GM19463 (cell line): Measurements from ENCODE around the gene DOCK1.

Source experiments
- ATAC-seq: cut with Tn5 transposase; IDR thresholded peaks from one replicate; pipeline ENCODE4 v1.9.1; 2021; ENCODE audit warnings: mild to moderate bottlenecking, moderate library complexity; ENCODE audit not compliant: unreplicated experiment

DOCK1 gene

GRCh38 chr10:127441350-127442219 lies 536.4 kb downstream of the DOCK1 start:
- no peak for ATAC-seq

GRCh38 chr10:127442220-127442525 lies 536.9 kb downstream of the DOCK1 start:
- no peak for ATAC-seq

DNA sequence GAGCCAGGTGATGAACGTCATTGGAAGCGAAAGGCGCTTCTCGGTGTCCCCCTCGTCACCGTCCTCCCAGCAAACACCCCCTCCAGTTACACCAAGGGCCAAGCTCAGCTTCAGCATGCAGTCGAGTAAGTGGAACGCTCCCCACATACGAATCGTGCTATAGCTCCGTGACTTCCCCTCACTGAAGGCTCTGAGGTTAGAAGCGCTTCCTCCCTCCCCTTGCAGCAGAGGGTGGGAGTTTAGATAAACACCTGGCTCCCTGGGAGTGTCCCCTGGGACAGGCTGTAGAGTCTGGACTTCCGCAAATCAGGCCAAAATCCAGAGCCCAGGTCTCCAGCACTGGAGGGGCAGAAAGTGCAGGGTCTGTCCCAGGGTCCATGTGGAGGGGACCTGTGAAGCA lies 538.9 kb downstream of the DOCK1 start:
- no peak for ATAC-seq

- ATAC-seq = no peak
Measured at GRCh38 chr10:127447197-127447596, 542.0 kb downstream of the DOCK1 start.

DNA sequence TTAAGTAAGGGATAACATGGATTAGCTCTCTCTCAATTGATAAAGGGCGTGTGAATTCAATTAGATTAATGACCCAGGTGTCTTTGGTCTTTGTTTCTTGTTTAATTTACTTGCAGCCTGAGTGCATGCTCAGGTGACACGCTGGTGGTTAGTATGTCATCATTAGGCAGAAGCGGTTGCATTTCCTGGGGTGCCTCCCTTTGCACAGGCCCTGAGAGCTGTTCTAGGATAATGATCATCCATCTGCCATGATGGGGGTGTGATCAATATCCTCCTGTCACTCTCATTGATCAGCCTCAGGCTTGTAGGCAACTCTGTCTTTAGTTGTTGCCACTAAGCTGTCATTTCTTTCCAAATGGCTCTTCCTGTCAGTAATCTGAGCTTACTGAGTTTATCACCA lies 544.3 kb downstream of the DOCK1 start:
- no peak for ATAC-seq

DNA sequence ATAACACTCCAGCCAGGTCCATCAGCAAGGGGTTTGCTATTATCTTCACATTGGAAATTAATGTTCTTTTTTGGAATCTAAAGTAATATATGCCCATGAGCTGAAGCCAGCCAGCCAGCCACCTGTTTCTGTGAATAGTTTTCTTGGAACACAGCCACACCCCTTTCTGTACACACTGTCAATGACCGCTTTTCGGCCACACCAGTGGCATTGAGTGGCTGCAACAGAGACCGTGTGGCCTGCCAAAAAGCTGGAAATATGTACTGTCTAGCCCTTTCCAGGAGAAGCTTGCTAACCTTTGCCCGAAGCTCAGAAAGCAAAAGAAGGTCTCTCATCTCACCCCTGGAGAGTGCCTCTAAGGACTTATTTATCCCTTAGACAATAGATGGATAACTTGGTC lies 545.4 kb downstream of the DOCK1 start:
- ATAC-seq = no peak

DNA sequence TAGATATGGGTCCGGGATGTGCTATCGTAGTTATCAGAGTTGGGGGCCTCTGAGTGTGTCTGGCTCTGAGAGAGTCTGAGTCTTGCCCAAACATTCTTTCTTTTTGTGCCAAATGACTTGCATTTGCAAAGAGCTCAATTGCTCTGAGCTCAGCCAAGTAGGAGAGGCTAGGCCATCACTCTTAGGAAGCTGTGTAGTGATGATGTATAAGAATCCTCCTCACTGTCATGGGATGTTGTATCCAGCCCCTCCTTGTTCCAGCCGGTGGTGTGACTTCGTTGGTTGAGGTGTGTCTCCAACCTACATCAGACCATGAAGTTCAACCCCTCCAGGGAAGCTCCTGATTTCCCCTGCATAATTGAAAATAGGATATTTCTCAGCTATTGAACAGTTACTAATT lies 546.4 kb downstream of the DOCK1 start:
- ATAC-seq = no peak

DNA sequence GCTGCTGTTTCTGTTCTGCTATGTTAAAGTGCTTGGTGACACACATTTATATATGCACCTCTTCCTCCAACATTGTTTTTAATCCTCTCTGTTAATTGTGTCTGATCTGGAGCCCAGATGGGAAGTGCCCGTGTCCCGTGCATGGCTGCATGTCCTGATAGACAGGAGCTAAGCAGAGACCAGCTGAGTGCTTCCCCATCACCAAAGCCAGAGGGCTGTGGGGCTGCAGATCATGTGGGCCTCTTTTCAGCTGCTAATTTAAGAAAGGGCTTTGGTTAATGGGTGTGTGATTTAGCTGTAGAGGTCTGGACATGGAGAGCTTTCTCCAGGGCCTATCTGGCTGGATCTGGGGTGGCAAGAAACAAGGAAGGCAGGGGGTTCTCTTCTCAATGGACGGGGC lies 547.3 kb downstream of the DOCK1 start:
- no peak for ATAC-seq

DNA sequence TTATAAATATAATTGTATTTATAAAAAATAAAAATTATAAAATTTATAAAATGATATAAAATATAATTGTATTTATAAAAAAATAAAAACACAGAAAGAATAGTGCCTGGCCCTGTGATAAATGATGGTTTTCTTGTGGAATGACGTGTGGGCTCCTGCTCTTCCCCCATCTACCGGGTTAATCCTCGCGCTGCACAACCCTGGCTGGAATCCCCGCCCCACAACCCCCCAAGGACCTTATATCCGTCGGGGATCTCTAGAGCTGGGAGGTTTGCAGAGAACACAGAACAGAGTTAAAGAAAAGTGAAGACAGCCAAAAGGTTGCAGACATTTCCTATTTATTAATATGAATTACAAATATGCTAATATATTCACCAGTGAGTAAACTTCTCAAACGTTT lies 548.5 kb downstream of the DOCK1 start:
- no peak for ATAC-seq

DNA sequence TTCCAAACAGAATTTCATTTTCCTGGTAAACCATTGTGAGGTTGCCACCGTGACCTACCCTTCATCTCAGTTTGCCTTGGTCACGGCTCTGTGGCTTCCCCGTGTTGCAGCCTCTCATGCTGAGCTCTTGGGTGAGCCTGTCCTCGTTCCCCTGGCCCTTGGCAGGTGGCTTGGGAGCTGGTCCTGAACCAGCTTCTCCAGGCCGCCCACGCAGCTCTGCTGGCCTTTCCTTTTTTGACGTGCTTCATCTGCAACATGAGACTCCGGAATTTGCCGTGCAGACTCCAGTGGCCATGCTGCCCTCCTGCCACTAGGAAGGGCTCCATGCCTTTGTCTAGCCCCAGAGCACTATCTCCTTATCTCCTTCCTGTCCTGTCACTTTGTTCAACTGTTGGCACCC lies 550.9 kb downstream of the DOCK1 start:
- ATAC-seq = no peak

DNA sequence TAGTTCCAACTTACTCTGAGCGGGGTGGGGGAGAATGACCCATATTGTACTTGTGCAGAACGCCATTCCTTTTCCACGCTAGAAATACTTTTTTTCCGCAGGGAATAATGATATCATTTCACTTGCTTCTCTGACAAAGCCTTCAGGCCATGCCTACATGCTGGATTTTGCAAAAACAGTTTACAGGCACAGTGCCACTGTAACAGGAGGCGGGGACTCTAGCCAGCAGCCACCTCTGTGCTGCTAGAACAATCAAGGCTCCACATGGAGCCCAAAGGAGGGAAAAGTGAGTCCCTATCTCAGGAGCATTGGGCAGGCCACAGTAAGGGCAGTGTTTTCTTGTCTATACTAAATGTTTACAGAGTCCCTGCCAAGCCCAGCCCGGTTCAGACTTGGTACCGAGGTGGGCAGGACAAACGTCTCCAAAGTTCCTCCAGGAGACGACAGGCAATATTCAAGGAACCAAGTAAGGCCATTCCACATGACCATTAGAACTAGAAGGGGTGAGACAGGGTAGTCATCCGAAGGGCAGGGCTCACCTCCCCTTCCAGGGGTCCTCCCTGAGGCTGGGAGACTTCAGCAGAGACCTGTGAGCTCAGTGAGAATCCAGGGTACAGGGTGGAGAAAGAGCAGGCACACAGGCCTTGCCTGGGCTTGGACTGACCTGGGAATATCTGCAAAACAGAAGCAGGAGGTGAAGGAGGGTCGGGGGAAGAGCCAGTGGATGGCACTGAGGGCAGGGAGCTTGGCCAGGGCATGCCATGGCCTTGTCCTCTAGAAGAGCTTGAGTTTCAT lies 553.0 kb downstream of the DOCK1 start:
- ATAC-seq = no peak

- no peak for ATAC-seq
Measured at GRCh38 chr10:127458829-127459228, 553.6 kb downstream of the DOCK1 start.

DNA sequence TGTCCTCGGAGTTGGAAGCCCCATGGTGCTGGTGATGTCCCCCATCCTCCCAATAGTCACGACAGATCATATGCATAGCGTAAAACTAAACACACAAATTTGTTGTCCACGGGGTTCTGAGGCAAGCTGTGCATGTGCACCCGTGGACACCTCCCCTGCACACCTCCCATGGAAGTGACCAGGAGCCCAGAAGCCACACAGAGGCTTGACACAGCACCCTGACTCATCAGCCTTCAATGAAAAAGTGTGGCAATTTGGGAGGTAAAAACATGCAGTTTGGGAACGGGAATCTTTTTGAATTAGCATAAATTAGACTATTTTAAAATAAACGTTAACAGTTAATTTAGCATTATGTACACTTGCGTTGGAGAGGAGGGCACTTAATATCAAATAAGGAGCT lies 554.7 kb downstream of the DOCK1 start:
- ATAC-seq = no peak

GRCh38 chr10:127462643-127463295 lies 557.5 kb downstream of the DOCK1 start:
- no peak for ATAC-seq

- ATAC-seq = no peak
Measured at GRCh38 chr10:127463548-127463947, 558.3 kb downstream of the DOCK1 start.

DNA sequence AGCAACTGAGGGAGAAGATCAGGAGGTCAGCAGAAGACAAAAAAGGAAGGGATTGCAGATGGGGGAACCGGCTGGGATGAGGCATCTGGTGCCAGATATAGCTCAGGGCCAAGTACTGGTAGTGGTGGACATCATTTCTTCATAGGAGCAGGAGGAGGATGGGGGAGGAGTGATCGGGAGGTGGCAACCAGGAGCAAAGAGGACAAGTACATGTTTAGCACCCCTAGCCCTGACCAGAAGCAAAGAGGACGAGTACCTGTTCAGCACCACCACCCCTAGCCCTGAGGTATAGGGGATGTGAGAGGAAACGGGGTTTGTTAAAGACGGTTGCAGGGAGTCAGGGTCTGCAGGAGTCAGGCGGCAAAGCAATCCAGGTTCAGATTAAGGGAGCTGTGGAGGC lies 559.3 kb downstream of the DOCK1 start:
- no peak for ATAC-seq

GRCh38 chr10:127467811-127468210 lies 562.6 kb downstream of the DOCK1 start:
- no peak for ATAC-seq

GRCh38 chr10:127468632-127469031 lies 563.4 kb downstream of the DOCK1 start:
- no peak for ATAC-seq

DNA sequence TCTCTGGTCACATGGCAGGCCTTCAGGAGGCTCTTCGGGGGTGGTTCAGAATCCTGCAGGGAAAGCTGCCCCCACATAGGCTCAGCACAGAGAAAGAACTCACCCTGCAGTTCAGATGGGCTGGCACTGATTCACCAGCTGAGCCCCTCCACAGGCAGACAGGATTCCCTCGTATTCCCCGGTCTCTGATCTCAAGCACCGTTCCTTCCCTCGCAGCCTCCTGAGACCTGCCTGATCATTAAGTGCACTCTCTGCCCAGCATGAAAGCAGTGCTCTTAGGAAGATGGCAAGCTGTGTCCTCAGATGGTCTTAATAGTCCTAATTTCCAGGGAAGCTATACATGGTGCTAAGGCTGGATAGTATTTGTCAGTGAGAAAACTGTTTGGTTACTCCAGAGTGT lies 565.7 kb downstream of the DOCK1 start:
- ATAC-seq = no peak

DNA sequence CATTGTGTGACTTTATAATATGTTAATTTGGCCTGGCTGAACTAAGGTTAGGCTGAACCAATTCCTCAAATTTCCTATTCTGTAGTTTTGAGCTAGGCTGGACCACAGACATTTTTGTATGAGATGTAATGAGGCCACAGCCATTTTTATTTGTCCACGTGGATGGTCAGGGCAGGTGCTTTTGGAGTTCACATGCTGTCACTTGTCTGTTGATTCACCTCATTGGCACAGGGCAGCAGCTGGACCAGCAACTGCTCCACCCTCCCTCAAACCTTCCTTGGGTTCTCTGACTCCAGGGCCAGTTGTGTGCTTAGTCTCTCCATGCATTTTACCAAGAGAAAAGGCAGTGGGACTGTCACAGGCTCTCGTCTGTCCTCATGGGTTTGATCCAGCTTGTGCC lies 567.7 kb downstream of the DOCK1 start:
- no peak for ATAC-seq

DNA sequence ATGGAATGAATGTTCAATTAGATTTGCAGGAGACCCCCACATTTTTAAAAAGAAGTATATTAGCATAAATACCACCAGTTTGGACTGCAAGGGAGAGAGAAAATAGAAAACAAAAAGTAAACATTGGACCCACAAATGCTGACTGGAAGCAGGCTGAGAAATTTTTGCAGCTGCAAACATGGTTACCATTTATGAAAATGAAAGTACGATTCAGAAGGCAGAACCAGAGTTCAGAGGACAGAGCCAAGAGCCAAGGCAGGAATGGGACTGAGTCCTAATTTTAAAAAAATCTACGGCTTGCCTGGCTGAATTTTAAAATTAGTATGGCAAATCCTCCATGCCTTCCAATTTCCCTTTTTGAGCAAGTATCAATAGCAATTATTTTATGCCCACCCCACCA lies 569.3 kb downstream of the DOCK1 start:
- ATAC-seq = no peak
